Epithelial cell of proximal tubule (primary cell): ENCODE results near the gene ESPL1. TPM values are rescaled to one million over a fixed set of nuclear protein-coding genes. Genes with fewer than 3 reads are reported as not detected.

Experiments
- DNase-seq: peaks from one replicate; pipeline ENCODE4 v3.0.0-alpha.2; 2011; ENCODE audit warnings: low read depth
- H3K4me3 ChIP-seq: 2 replicates; pipeline ENCODE4 v1.5.1; 2011; ENCODE audit warnings: low read depth, mild to moderate bottlenecking, low read length
- CTCF ChIP-seq: conservative IDR thresholded peaks from 2 replicates; pipeline ENCODE4 v1.5.1; 2012; ENCODE audit warnings: low read depth, mild to moderate bottlenecking, low read length
- total RNA-seq: library from RNA; depleted of rRNA; stranded (reverse); fragments of >200 nt; gene quantifications from 2 replicates; pipeline ENCODE4 v1.2.3, GENCODE V29; 2015

ESPL1 gene
- total RNA-seq, 1 donor from 2014 or later = 40.1 TPM

- H3K4me3 ChIP-seq = peak overlapping the region; percentile 55
- TF ChIP-seq CTCF = peak; percentile 26
- no peak for DNase-seq
Measured at GRCh38 chr12:53221203-53222080, 46.7 kb upstream of the ESPL1 start.

- no peak for TF ChIP-seq CTCF
- peak overlapping the region; percentile 55 for H3K4me3 ChIP-seq
- DNase-seq = no peak
Measured at GRCh38 chr12:53222170-53222721, 45.9 kb upstream of the ESPL1 start.

GRCh38 chr12:53222806-53223261, 45.3 kb upstream of the ESPL1 start:
- TF ChIP-seq CTCF = no peak
- H3K4me3 ChIP-seq = no peak overlapping the region
- DNase-seq = no peak

GRCh38 chr12:53223389-53224060, 44.6 kb upstream of the ESPL1 start:
- no peak for TF ChIP-seq CTCF
- H3K4me3 ChIP-seq = no peak overlapping the region
- DNase-seq = no peak

- TF ChIP-seq CTCF = peak; percentile 8
- no peak overlapping the region for H3K4me3 ChIP-seq
- no peak for DNase-seq
Measured at GRCh38 chr12:53224061-53224896, 43.8 kb upstream of the ESPL1 start.

- no peak for DNase-seq
- H3K4me3 ChIP-seq = no peak overlapping the region
- no peak for TF ChIP-seq CTCF
Measured at GRCh38 chr12:53224897-53225634, 43.0 kb upstream of the ESPL1 start.
